VCaP (cell line): ENCODE measurements around the gene INSIG1.

Experiments
- H3K27ac ChIP-seq: fragments of 450-650 bp; 2 replicates; pipeline ENCODE4 v1.5.1; 2017
- CTCF ChIP-seq: fragments of 450-650 bp; conservative IDR thresholded peaks from 2 replicates; pipeline ENCODE4 v1.5.1; 2017; ENCODE audit warnings: mild to moderate bottlenecking, moderate library complexity

Gene INSIG1

GRCh38 chr7:155349601-155350331, 52.1 kb downstream of the INSIG1 start:
- no peak for TF ChIP-seq CTCF
- H3K27ac ChIP-seq: no peak overlapping the region

- H3K27ac ChIP-seq: no peak overlapping the region
- no peak for TF ChIP-seq CTCF
Observed at GRCh38 chr7:155351120-155351870, 53.6 kb downstream of the INSIG1 start.

DNA sequence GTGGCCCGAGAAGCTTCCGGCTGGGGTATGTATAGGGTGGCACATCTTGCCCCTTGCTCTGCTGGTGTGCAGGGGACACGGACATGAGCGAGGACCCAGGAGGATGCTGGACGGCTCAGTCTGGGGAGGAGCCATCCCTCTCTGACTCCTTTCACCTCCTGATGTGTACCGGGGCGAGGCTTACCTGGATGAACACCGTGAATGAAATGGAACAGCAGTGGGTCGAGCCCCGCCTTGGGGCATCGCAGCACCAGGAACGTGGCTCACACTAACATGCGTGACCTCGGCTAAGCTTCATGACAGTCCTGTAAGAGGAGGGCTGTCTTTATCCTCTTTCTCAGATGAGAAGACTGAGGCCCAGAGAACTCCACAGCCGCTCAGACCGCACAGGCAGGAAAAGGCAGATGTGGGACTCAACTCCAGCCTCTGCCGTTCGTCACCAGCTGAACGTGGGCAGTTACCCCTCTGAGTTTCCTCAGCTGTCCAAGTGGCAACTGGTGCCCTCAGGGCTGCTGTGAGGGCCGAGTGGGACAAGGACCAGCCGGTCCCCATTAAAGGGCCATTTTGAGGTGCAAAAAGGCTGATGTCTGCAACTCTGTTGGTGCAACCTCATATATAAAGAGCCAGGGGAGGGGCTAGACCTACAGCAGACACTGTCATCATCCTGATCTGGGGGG, 54.5 kb downstream of the INSIG1 start:
- no peak for TF ChIP-seq CTCF
- no peak overlapping the region for H3K27ac ChIP-seq

DNA sequence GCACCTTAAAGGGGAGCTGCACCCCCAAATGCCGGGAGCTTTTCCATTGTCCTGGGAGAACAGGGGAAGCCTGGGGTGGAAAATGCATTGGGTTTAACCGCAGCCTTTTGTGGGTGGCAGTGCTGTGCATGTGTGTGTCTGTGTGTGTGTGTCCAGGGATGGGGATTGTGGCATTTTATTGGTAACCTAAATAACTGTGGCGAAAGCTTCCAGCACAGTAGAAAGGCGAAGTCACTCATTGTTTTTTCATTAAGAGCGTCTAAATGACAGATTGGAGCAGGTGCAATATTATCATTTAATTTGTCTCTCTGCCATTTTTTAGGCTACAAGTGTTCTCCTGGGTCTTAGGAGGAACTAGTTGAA, 55.1 kb downstream of the INSIG1 start:
- no peak for TF ChIP-seq CTCF
- H3K27ac ChIP-seq: no peak overlapping the region

DNA sequence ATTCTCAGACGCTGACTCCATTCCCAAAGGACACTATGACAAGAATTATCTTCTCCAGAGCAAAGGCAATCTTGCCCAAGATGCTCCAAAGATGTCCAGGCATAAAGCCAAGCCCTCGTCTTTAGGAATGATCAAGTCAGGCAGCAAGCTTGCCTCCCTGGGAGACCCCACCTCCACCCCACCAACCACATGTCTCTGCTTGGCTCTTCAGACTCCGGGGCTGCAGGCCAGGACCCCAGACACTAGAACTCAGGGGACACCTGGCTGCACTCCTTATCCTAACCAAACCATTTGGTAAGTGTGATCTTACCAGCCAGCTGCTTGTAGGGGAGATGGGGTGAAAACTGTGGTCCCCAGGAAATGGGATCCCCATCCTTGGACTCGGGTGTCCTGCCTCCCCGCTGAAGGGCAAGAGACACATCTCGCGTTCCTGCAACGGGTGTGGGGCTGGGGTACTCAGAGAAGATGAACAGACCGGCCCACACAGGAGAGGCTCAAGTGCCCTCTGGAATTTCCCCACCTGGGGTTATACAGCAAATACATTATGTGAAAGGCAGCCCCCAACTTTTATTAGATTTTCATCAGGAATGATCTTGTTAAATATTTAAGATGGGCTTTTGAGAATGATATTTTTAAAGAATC, 55.7 kb downstream of the INSIG1 start:
- no peak for TF ChIP-seq CTCF
- H3K27ac ChIP-seq: no peak overlapping the region

GRCh38 chr7:155354371-155355048, 56.8 kb downstream of the INSIG1 start:
- no peak for TF ChIP-seq CTCF
- no peak overlapping the region for H3K27ac ChIP-seq
